ENCODE data around the gene EPAS1.

EPAS1 gene

GRCh38 chr2:46270384-46270783 is 26.8 kb upstream of the EPAS1 start:
- no peak overlapping the region for H3K4me3 ChIP-seq (ENCODE audit: low read depth, low read length)
- DNase-seq (ENCODE audit: low read depth) = no peak
- no peak for TF ChIP-seq CTCF (IDR thresholded peaks at IDR 0.05; ENCODE audit: control insufficient read depth, extremely low read depth, insufficient read depth)

GRCh38 chr2:46273225-46273863 is 23.9 kb upstream of the EPAS1 start:
- no peak overlapping the region for H3K4me3 ChIP-seq (ENCODE audit: low read depth, low read length)
- DNase-seq (ENCODE audit: low read depth) = no peak
- TF ChIP-seq CTCF (IDR thresholded peaks at IDR 0.05; ENCODE audit: control insufficient read depth, extremely low read depth, insufficient read depth) = no peak

GRCh38 chr2:46273919-46274318 is 23.3 kb upstream of the EPAS1 start:
- no peak for TF ChIP-seq CTCF (IDR thresholded peaks at IDR 0.05; ENCODE audit: control insufficient read depth, extremely low read depth, insufficient read depth)

GRCh38 chr2:46274586-46274985 is 22.6 kb upstream of the EPAS1 start:
- DNase-seq (ENCODE audit: low read depth) = no peak
- no peak overlapping the region for H3K4me3 ChIP-seq (ENCODE audit: low read depth, low read length)
- no peak for TF ChIP-seq CTCF (IDR thresholded peaks at IDR 0.05; ENCODE audit: control insufficient read depth, extremely low read depth, insufficient read depth)

More at GRCh38 chr2:46273919-46274318, 23.3 kb upstream of the EPAS1 start:
- H3K4me3 ChIP-seq (ENCODE audit: low read depth, low read length) = no peak overlapping the region
- DNase-seq (ENCODE audit: low read depth) = no peak

GRCh38 chr2:46275995-46276394 is 21.2 kb upstream of the EPAS1 start:
- no peak overlapping the region for H3K4me3 ChIP-seq (ENCODE audit: low read depth, low read length)
- DNase-seq (ENCODE audit: low read depth) = no peak
- no peak for TF ChIP-seq CTCF (IDR thresholded peaks at IDR 0.05; ENCODE audit: control insufficient read depth, extremely low read depth, insufficient read depth)

GRCh38 chr2:46276642-46277041 is 20.6 kb upstream of the EPAS1 start:
- no peak overlapping the region for H3K4me3 ChIP-seq (ENCODE audit: low read depth, low read length)
- DNase-seq (ENCODE audit: low read depth) = no peak
- TF ChIP-seq CTCF (IDR thresholded peaks at IDR 0.05; ENCODE audit: control insufficient read depth, extremely low read depth, insufficient read depth) = no peak
